Measurements from ENCODE around the gene ITGB4. TPM values are rescaled to one million over a fixed set of nuclear protein-coding genes. Genes with fewer than 3 reads are reported as not detected.

The ITGB4 gene
- total RNA-seq, 1 experiment from 2014 or later = 5.3 TPM

DNA sequence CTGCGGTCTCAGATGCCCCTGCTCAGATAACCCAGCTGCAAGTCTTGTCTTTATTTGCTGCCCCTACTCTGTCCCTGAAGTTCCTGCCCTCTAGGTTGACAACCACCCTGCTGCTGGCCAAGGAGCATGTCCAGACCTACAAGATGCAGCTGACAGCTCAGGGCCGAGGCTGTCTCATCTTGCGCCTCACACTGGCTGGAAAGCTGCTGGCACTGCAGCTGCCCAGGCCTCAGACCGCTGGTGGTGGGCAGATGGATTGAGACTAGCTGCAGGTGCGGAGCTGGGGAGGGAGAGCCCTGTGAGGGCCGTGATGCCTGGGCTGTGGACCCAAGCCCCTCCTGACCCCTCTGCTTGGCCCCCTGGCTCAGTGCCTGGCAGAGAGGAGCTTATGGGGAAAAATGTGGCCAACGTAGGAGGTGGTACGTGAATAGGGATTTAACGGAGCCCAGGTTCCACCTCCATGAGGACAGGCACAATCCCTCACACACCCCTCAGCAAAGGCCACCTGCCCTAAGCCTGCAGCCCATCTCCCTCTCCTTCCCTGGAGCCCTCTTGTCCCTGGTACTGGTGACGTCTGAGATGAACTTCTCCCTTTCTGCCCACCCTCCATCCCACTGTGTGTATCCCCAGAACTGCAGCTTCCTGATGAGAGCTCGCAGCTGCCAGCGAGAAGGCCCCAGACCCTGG, 52.0 kb downstream of the ITGB4 start:
- H3K27me3 Mint-ChIP-seq (ENCODE audit: low read depth) = no peaks in the 10 kb centered on the region
- Histone ChIP-seq H4K20me1 (ENCODE audit: control insufficient read depth, insufficient read depth, insufficient read length) (no peaks in the 10 kb centered on the region), H2BK120ac (ENCODE audit: low read depth, low read length, poor library complexity, severe bottlenecking) (no peak overlapping the region), H2BK20ac (ENCODE audit: low read depth, low read length, poor library complexity, severe bottlenecking) (no peak overlapping the region), H3T11ph (ENCODE audit: low read length) (no peak overlapping the region), H3K14ac (ENCODE audit: insufficient read depth, low read length) (no peak overlapping the region), H3K4ac (ENCODE audit: low read depth, low read length) (no peak overlapping the region), H4K8ac (replicated peaks; ENCODE audit: insufficient read length, low read depth, low read length) (no peak overlapping the region), H3K4me1 (ENCODE audit: insufficient read depth, low read length) (no peaks in the 10 kb centered on the region), H2BK12ac (ENCODE audit: insufficient read length, low read depth, low read length) (no peak overlapping the region), H3K27me3 (ENCODE audit: insufficient read depth, low read length) (no peaks in the 10 kb centered on the region), H3K9me3 (ENCODE audit: control insufficient read depth, low read depth, low read length) (no peaks in the 10 kb centered on the region), H3K4me2 (ENCODE audit: insufficient read depth, insufficient read length, low read length) (no peak overlapping the region), H2AK5ac (ENCODE audit: insufficient read length, low read length) (no peak overlapping the region), H4K91ac (ENCODE audit: insufficient read length, low read depth, low read length) (no peak overlapping the region), H3K79me1 (ENCODE audit: insufficient read depth, low read depth, low read length, poor library complexity, severe bottlenecking) (no peaks in the 10 kb centered on the region), H3K23me2 (ENCODE audit: insufficient read length, low read depth, low read length, poor library complexity, severe bottlenecking) (no peaks in the 10 kb centered on the region), H2AFZ (ENCODE audit: low read length) (no peak overlapping the region), H3K18ac (ENCODE audit: insufficient read length, low read depth, low read length) (no peak overlapping the region), H3K27ac (ENCODE audit: insufficient read length, low read depth, low read length) (no peak overlapping the region), H4K5ac (ENCODE audit: insufficient read length, low read depth, low read length) (no peak overlapping the region), H2BK5ac (ENCODE audit: insufficient read length, low read length) (no peak overlapping the region), H3K23ac (ENCODE audit: insufficient read length, low read depth, low read length) (no peak overlapping the region), H3K56ac (ENCODE audit: insufficient read length, low read depth, low read length) (no peak overlapping the region), H3K79me2 (ENCODE audit: insufficient read depth, low read length) (peaks cover 2% of the 10 kb centered on the region; the same call in 1 of the 2 replicates), H2BK15ac (ENCODE audit: low read depth, low read length) (no peak overlapping the region), H3K9ac (ENCODE audit: extremely low read depth, insufficient read length, low read length) (no peak overlapping the region)
- H3K36me3 Mint-ChIP-seq (ENCODE audit: insufficient read depth in 1 of 3, low read depth in 3 of 3) = peaks cover 12 to 23% (median 23%) of the 10 kb centered on the region in 3 experiments
- H3K4me3 Mint-ChIP-seq = no peak overlapping the region
- H3K4me1 Mint-ChIP-seq = peaks cover 26 to 36% of the 10 kb centered on the region in 2 experiments
- no peak overlapping the region; a peak in 1 of 7 replicates for H3K27ac Mint-ChIP-seq
- TF ChIP-seq, protein P1, sequence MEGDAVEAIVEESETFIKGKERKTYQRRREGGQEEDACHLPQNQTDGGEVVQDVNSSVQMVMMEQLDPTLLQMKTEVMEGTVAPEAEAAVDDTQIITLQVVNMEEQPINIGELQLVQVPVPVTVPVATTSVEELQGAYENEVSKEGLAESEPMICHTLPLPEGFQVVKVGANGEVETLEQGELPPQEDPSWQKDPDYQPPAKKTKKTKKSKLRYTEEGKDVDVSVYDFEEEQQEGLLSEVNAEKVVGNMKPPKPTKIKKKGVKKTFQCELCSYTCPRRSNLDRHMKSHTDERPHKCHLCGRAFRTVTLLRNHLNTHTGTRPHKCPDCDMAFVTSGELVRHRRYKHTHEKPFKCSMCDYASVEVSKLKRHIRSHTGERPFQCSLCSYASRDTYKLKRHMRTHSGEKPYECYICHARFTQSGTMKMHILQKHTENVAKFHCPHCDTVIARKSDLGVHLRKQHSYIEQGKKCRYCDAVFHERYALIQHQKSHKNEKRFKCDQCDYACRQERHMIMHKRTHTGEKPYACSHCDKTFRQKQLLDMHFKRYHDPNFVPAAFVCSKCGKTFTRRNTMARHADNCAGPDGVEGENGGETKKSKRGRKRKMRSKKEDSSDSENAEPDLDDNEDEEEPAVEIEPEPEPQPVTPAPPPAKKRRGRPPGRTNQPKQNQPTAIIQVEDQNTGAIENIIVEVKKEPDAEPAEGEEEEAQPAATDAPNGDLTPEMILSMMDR (conservative IDR thresholded peaks at IDR 0.05) = no peak
- WGBS (ENCODE audit: extremely low coverage, insufficient read length, low lambda C conversion rate) = no CpG with 5 or more reads among the region's 12 CpGs
- H3K9me3 Mint-ChIP-seq = no peaks in the 10 kb centered on the region
- DNase-seq = peak; percentile 49
